ENCODE data around the gene FUBP1. TPM values are rescaled to one million over a fixed set of nuclear protein-coding genes. Genes with fewer than 3 reads are reported as not detected.

Gene FUBP1
- total and polyA plus RNA-seq, 2 donors from 2014 or later: 63.7 to 151 TPM

GRCh38 chr1:77991638-77992037, 12.8 kb upstream of the FUBP1 start:
- TF ChIP-seq CTCF (IDR thresholded peaks at IDR 0.05; ENCODE audit: borderline replicate concordance, extremely low read depth, insufficient read depth): no peak
- intact Hi-C loops (cut with DNase I): no loop called here
- no peak for FAIRE-seq
- Histone ChIP-seq H3K9me3 (ENCODE audit: control insufficient read depth in 2 of 3, insufficient read depth in 1 of 3, low read length in 3 of 3) (no peaks in the 10 kb centered on the region), H3K36me3 (ENCODE audit: control insufficient read depth in 2 of 3, insufficient read depth in 3 of 3, low read length in 3 of 3) (no peaks in the 10 kb centered on the region), H3K4me1 (ENCODE audit: control insufficient read depth in 2 of 3, insufficient read depth in 2 of 3, low read depth in 1 of 3, low read length in 3 of 3) (no peaks in the 10 kb centered on the region), H3K27me3 (ENCODE audit: control insufficient read depth, insufficient read depth, low read length) (no peaks in the 10 kb centered on the region), H3K27ac (ENCODE audit: low read depth in 2 of 2, low read length in 2 of 2) (no peak overlapping the region), H3K4me3 (ENCODE audit: low read length in 3 of 3) (no peak overlapping the region), H3K9ac (ENCODE audit: low read length in 3 of 3) (no peak overlapping the region)
- no peak for DNase-seq

- intact Hi-C loops (cut with DNase I): no loop called here
- H3K27ac ChIP-seq (ENCODE audit: low read depth in 2 of 2, low read length in 2 of 2): no peak overlapping the region
- H3K4me1 ChIP-seq (ENCODE audit: control insufficient read depth in 2 of 3, insufficient read depth in 2 of 3, low read depth in 1 of 3, low read length in 3 of 3): no peaks in the 10 kb centered on the region
- no peaks in the 10 kb centered on the region for H3K27me3 ChIP-seq (ENCODE audit: control insufficient read depth, insufficient read depth, low read length)
- FAIRE-seq (no peak), DNase-seq (no peak)
- TF ChIP-seq CTCF (IDR thresholded peaks at IDR 0.05; ENCODE audit: borderline replicate concordance, extremely low read depth, insufficient read depth): no peak
- no peaks in the 10 kb centered on the region for H3K36me3 ChIP-seq (ENCODE audit: control insufficient read depth in 2 of 3, insufficient read depth in 3 of 3, low read length in 3 of 3)
- H3K9ac ChIP-seq (ENCODE audit: low read length in 3 of 3): no peak overlapping the region
- no peaks in the 10 kb centered on the region for H3K9me3 ChIP-seq (ENCODE audit: control insufficient read depth in 2 of 3, insufficient read depth in 1 of 3, low read length in 3 of 3)
- H3K4me3 ChIP-seq (ENCODE audit: low read length in 3 of 3): no peak overlapping the region
Measured at GRCh38 chr1:77990629-77991204, 11.8 kb upstream of the FUBP1 start.

- FAIRE-seq: no peak
- intact Hi-C loops (cut with DNase I): no loop called here
Measured at GRCh38 chr1:77989744-77990143, 10.9 kb upstream of the FUBP1 start.

More at GRCh38 chr1:77989744-77990143, 10.9 kb upstream of the FUBP1 start:
- H3K4me3 ChIP-seq (ENCODE audit: low read length in 3 of 3): no peak overlapping the region
- H3K27ac ChIP-seq (ENCODE audit: low read depth in 2 of 2, low read length in 2 of 2): no peak overlapping the region
- no peak for TF ChIP-seq CTCF (IDR thresholded peaks at IDR 0.05; ENCODE audit: borderline replicate concordance, extremely low read depth, insufficient read depth)
- H3K36me3 ChIP-seq (ENCODE audit: control insufficient read depth in 2 of 3, insufficient read depth in 3 of 3, low read length in 3 of 3): no peaks in the 10 kb centered on the region
- H3K4me1 ChIP-seq (ENCODE audit: control insufficient read depth in 2 of 3, insufficient read depth in 2 of 3, low read depth in 1 of 3, low read length in 3 of 3): no peaks in the 10 kb centered on the region
- H3K9ac ChIP-seq (ENCODE audit: low read length in 3 of 3): no peak overlapping the region
- H3K27me3 ChIP-seq (ENCODE audit: control insufficient read depth, insufficient read depth, low read length): no peaks in the 10 kb centered on the region
- DNase-seq: no peak
- H3K9me3 ChIP-seq (ENCODE audit: control insufficient read depth in 2 of 3, insufficient read depth in 1 of 3, low read length in 3 of 3): no peaks in the 10 kb centered on the region
